22Rv1 (cell line): ENCODE data around the gene UCK2.

ENCODE experiments used
- CTCF ChIP-seq: fragments of 450-650 bp; IDR thresholded peaks from 2 replicates; pipeline ENCODE4 v1.5.1; 2017; ENCODE audit warnings: mild to moderate bottlenecking
- ZFX ChIP-seq: fragments of 450-650 bp; IDR thresholded peaks from 2 replicates; pipeline ENCODE4 v1.6.1; 2017; ENCODE audit warnings: antibody characterized with exemption, borderline replicate concordance

GRCh38 chr1:165834881-165835280, 7.5 kb downstream of the UCK2 start:
- TF ChIP-seq CTCF (no peak), ZFX (no peak)
